Choroid plexus epithelial cell (primary cell): ENCODE measurements around the gene EGR2.
A peak's percentile ranks its signal among the peaks of the same experiment; 100 is the strongest.
"Not testable (repeated sequence)": the region's sequence is repeated elsewhere in the genome, so short reads cannot be mapped to it uniquely, and the experiment has no call there.

ENCODE experiments used
- DNase-seq: peaks from one replicate; pipeline ENCODE4 v3.0.0-alpha.2; 2010; ENCODE audit warnings: low read depth
- H3K4me3 ChIP-seq: 2 replicates; pipeline ENCODE4 v1.5.1; 2011; ENCODE audit warnings: low read depth, mild to moderate bottlenecking, control low read depth, low read length, moderate library complexity
- TF ChIP-seq, protein P1 (sequence below): conservative IDR thresholded peaks from 2 replicates; pipeline ENCODE4 v1.5.1; 2011; ENCODE audit warnings: low read depth, mild to moderate bottlenecking, control low read depth, inconsistent platforms, low read length, moderate library complexity

Gene EGR2

DNA sequence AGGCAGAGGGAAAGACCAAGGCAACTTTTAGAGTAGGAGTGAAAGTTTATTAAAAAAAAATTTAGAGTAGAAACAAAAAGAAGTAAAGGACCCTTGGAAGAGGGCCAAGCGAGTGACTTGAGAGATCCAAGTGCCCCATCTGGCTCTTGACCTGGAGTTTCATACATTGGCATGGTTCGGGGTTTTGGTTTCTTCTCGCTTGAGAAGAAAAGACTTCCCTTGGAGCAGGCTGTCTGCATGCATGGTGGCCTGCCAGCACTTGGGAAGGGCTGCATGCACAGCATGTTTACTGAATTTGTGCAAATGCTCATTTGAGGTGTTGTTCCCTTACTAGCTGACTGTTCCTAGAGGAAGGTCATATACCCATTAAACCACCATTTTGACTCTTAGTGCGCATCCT, 20.4 kb downstream of the EGR2 start:
- H3K4me3 ChIP-seq, result no peak overlapping the region
- DNase-seq, result no peak
- TF ChIP-seq, protein P1, sequence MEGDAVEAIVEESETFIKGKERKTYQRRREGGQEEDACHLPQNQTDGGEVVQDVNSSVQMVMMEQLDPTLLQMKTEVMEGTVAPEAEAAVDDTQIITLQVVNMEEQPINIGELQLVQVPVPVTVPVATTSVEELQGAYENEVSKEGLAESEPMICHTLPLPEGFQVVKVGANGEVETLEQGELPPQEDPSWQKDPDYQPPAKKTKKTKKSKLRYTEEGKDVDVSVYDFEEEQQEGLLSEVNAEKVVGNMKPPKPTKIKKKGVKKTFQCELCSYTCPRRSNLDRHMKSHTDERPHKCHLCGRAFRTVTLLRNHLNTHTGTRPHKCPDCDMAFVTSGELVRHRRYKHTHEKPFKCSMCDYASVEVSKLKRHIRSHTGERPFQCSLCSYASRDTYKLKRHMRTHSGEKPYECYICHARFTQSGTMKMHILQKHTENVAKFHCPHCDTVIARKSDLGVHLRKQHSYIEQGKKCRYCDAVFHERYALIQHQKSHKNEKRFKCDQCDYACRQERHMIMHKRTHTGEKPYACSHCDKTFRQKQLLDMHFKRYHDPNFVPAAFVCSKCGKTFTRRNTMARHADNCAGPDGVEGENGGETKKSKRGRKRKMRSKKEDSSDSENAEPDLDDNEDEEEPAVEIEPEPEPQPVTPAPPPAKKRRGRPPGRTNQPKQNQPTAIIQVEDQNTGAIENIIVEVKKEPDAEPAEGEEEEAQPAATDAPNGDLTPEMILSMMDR, result no peak

DNA sequence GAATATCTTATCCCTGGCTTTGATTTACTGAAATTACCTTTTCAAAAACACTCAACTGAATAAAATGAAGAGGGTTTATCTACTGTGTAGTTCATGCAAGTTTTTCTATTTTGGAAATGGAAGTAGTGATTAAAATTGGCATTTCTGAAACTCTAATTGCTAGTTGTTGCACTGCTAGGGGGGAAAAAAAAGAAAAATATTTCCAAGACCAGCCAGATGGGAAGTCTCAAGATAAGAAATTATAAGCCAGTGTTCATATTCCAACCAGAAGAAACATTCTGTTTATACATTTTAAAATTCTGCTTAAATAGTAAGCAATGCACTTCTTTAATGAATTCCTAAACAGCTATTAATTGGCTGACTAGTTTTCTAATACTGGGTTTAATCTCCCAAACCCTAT, 21.1 kb downstream of the EGR2 start:
- no peak for DNase-seq
- H3K4me3 ChIP-seq, result no peak overlapping the region
- TF ChIP-seq, protein P1, result no peak

DNA sequence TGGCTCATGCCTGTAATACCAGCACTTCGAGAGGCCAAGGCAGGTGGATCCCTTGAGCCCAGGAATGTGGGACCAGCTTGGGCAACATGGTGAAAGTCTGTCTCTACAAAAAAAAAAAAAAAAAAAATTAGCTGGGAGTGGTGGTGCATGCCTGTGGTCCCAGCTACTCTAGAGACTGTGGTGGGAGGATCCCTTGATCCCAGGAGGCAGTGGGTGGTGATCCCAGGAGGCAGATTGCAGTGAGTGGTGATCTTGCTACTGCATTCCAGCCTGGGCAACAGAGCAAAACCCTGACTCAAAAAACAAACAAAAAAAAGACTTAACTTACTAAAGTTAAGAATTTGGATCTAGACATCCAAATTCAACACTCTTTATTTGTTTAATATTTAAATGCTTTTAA, 21.9 kb downstream of the EGR2 start:
- no peak overlapping the region for H3K4me3 ChIP-seq
- DNase-seq, result peak; percentile 5
- TF ChIP-seq, protein P1, result no peak

DNA sequence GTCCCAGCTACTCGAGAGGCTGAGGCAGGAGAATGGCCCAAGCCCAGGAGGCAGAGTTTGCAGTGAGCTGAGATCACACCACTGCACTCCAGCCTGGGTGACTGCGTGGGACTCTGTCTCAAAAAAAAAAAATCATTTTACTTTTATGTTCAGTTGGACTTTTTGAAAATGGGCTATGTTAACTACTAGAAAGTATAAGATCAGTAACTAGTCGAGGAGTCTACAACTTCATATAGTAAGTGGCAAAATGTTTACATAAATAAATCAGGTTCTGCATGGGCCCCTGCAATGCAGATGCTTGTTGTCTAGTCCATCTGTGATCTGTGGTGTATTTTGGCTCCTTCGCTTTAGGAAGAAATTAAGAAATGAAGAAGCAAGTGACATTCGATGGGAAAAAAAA, 23.9 kb downstream of the EGR2 start:
- TF ChIP-seq, protein P1, result no peak
- no peak overlapping the region for H3K4me3 ChIP-seq
- DNase-seq, result no peak

DNA sequence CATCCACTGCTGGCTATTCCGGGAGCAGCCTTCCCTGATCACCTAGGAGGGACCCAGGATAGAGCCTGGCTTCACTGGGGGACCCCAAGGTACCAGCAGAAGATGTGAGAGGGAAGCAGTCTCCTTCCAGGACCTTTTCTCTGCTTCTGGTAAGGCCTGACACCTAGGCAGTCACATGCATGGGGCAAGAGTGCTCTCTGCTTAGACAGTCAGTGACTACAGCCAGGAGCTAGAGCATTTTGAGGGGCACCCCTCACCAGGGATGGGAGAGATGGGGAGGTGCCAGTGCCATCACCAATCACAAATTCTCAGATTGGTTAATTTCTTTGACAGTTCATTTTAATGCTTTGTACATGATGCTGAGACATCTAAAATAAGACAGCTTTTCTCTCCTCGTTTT, 25.6 kb downstream of the EGR2 start:
- no peak for DNase-seq
- no peak overlapping the region for H3K4me3 ChIP-seq
- TF ChIP-seq, protein P1, result no peak

DNA sequence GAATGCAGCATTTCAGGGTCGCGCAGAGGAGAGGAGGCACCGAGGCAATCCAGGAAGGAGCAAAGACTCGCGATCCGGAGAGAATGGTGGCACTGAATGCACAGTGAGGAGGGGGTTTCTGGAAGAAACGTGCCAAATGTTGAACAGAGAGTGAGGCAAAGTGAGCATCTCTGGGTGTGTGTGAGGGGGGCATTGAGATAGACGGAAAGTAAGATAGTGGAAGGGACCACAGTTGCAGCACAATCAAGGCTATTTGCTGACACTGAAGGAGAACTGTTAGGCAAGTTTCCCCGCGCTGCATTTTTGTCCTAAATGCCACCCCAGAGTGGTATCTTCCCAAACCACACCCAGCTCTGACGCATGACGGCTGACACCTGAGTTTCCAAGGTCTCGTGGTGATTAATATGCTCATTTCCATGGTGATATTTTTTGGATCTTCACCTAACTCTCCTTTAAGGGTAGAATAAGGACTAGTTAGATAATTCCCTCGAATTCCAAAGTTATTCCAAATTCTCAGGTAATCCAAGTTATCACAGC, 26.1 kb downstream of the EGR2 start:
- no peak overlapping the region for H3K4me3 ChIP-seq
- DNase-seq, result no peak
- TF ChIP-seq, protein P1, result no peak

DNA sequence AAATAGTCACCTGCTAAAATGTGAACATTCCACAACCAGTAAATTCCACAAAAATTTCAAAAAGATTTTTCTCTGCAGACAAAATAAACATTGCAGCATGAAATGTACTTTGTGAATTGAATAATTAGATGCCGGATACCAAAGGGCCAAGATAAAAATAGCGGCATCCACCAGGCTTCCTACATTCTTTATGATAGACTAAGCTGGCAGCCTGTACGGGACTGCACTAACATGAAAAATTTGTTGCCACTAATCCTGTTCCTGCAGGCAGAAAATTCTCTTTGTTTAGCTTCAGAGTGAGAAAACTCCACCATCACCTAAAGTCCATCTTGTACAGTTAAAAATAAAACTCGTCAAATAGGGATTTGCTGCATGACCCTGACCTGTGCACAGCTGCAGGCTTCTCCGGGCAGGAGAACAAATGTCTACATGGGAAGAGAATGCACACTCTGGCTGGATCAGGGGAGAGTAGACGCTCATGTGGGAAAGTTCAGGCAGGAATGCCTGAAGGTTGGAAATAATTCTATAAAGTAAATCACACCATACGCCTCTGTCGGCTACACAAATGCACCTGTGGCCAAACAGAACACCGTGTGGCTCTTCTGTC, 27.2 kb downstream of the EGR2 start:
- H3K4me3 ChIP-seq, result no peak overlapping the region
- DNase-seq, result peak; percentile 28
- TF ChIP-seq, protein P1, result no peak

DNA sequence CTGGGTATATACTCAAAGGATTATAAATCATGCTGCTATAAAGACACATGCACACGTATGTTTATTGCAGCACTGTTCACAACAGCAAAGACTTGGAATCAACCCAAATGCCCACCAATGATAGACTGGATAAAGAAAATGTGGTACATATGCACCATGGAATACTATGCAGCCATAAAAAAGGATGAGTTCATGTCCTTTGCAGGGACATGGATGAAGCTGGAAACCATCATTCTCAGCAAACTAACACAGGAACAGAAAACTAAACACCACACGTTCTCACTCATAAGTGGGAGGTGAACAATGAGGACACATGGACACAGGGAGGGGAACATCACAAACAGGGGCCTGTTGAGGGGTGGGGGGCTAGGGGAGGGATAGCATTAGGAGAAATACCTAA, 27.9 kb downstream of the EGR2 start:
- H3K4me3 ChIP-seq, DNase-seq: not testable (repeated sequence)

DNA sequence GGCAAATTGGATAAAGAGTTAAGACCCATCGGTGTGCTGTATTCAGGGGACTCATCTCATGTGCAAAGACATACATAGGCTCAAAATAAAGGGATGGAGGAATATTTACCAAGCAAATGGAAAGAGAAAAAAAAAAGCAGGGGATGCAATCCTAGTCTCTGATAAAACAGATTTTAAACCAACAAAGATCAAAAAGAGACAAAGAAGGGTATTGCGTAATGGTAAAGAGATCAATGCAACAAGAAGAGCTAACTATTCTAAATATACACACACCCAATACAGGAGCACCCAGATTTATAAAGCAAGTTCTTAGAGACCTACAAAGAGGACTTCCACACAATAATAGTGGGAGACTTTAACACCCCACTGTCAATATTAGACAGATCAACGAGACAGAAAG, 31.6 kb downstream of the EGR2 start:
- H3K4me3 ChIP-seq, DNase-seq: not testable (repeated sequence)
